ENCODE measurements around the gene ZNG1F. TPM values are rescaled to one million over a fixed set of nuclear protein-coding genes. Genes with fewer than 3 reads are reported as not detected.

The ZNG1F gene
- 6.5 and 12.1 TPM in 2 replicates for total RNA-seq

DNA sequence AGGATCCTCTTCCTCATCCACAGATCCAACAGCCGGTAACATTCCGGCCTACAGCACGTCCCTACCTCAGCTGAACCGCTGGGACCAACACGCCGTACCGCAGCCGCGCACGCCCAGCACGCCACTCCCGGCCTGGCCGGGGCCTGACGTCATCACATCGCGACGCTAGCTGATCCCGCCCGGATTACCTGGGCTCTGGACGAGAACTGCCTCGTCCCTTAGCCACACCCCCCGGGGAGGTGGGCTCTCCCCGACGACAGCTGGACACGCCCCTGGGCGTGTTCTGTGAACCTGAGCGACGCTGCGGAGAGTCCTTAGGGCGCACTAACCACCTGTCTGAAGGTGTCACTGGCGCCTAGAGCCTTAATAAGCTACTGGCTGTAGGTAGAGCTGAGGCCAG lies at the start of gene ZNG1F:
TSS of gene ZNG1F (minus strand) at position 101 of the 400 bp plus-strand sequence. CDS start at position 42, 59 bp downstream.

GRCh38 chr9:41128581-41128980 lies 60.5 kb downstream of the ZNG1F start, which contains the start of gene FOXD4L6:
FOXD4L6 (minus strand) TSS chr9:41128681; CDS start chr9:41128383, 298 bp downstream.

Small RNAs within 50 kb of the gene (small RNA-seq; reads per million reads assigned to genes)
- not detected for gene MIR4477A
- not detected for gene RNA5SP530

Other genes starting within 250 kb of the ZNG1F start
- 0.29 and 0.33 TPM in 2 replicates for gene FOXD4L6, start 60.6 kb downstream of the ZNG1F start, total RNA-seq